Gastrocnemius medialis (tissue), 4 donors: ENCODE results near the gene IL36B.

Experiments
- POLR2A ChIP-seq, 2 donors: fragments of 450-650 bp; IDR thresholded peaks; one replicate each; pipeline ENCODE4 v1.6.1; 2017; ENCODE audit warnings: antibody characterized with exemption in 2 of 2, mild to moderate bottlenecking in 2 of 2, moderate library complexity in 2 of 2
- TF ChIP-seq, protein P1 (sequence below), 5 experiments: fragments of 450-650 bp in 3 of 5; fragments of 200-600 bp in 2 of 5; sonication (generic) in 2 of 5; IDR thresholded peaks in 4 of 5; conservative IDR thresholded peaks in 1 of 5; 1 replicate in 4 of 5; 2 replicates in 1 of 5; pipeline ENCODE4 v1.5.1; 2016 to 2019; ENCODE audit warnings: antibody characterized with exemption in 5 of 5, mild to moderate bottlenecking in 3 of 5, moderate library complexity in 3 of 5

GRCh38 chr2:113068249-113068648 lies 15.6 kb upstream of the IL36B start:
- TF ChIP-seq, protein P1, sequence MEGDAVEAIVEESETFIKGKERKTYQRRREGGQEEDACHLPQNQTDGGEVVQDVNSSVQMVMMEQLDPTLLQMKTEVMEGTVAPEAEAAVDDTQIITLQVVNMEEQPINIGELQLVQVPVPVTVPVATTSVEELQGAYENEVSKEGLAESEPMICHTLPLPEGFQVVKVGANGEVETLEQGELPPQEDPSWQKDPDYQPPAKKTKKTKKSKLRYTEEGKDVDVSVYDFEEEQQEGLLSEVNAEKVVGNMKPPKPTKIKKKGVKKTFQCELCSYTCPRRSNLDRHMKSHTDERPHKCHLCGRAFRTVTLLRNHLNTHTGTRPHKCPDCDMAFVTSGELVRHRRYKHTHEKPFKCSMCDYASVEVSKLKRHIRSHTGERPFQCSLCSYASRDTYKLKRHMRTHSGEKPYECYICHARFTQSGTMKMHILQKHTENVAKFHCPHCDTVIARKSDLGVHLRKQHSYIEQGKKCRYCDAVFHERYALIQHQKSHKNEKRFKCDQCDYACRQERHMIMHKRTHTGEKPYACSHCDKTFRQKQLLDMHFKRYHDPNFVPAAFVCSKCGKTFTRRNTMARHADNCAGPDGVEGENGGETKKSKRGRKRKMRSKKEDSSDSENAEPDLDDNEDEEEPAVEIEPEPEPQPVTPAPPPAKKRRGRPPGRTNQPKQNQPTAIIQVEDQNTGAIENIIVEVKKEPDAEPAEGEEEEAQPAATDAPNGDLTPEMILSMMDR (IDR thresholded peaks at IDR 0.05 in 4 of 5, conservative IDR thresholded peaks at IDR 0.05 in 1 of 5) = no peak
- no peak for TF ChIP-seq POLR2A (IDR thresholded peaks at IDR 0.05)
